Stimulated activated CD4-positive, alpha-beta T cell treated with anti-CD3 and anti-CD28 coated beads, Interleukin-4, amount 100 ng/mL, for 4 hours (primary cell): ENCODE results near the gene CUEDC2.

Source experiments
- DNase-seq, 2 experiments: peaks; one replicate each; pipeline ENCODE4 v3.0.0-alpha.2; 2020

Gene CUEDC2

GRCh38 chr10:102408728-102409603 lies 23.4 kb downstream of the CUEDC2 start:
- DNase-seq, result peak; percentile 83 to 86

DNA sequence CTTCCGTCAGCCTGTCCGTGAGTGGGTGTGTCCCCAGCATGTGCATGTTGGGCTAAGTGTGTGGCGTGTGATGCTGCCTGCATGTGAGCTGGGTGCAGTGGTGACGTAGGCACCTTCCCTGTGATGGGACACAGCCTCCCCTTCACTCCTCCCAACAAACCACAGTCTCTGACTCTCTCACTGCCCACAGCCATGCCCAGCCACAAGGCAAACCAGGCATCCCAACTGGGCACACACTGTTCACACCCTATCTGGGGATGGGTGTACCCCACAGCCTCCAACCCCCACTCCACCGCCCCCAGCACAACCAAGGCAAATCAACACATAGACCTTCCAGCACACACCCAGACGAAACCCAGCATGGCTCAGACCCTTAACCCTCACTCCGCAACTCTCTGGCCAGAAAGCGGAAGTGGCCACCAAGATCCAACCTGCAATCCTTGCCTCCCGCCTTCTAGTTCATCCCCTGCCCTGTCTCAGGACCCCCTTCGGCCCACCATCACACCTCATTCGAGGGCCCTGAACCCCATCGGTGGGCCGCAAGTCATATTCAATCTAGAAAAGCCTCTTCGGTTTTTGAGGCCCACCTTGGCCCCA lies 24.1 kb downstream of the CUEDC2 start:
- no peak for DNase-seq

DNA sequence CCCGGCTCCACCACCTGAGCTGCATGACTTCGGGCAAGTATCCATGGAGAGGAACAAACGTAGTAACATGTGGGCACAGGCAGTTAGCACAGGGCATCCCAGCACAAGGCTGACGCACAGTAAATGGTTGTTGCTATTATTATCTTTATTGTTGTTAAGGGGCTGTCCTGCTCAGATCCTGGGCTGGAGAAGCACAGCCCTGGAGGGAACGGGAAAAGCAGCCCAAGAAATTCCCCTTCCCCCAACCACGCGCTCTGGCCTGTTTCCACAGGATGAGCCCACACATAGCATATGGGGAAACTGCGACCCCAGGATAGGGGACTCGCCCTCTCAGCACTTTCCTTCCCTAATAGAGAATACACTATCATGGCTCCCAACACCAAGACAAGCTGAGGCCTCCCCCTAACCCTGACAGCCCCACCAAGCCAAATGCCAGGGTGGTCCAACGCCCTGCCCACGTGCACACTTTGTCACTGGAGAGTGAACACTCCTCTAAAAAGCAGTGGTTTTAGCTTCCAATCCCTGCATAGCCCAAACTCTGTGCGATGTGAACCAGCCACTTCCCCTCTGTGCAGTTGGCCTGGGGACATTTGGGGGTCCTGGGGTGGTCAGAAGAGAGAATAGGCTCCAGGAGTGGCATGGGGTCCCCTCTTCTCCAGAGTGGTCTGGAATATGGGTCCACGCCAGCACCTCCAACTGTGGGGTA lies 24.8 kb downstream of the CUEDC2 start:
- no peak for DNase-seq

GRCh38 chr10:102406815-102407214 lies 25.6 kb downstream of the CUEDC2 start:
- no peak for DNase-seq

DNA sequence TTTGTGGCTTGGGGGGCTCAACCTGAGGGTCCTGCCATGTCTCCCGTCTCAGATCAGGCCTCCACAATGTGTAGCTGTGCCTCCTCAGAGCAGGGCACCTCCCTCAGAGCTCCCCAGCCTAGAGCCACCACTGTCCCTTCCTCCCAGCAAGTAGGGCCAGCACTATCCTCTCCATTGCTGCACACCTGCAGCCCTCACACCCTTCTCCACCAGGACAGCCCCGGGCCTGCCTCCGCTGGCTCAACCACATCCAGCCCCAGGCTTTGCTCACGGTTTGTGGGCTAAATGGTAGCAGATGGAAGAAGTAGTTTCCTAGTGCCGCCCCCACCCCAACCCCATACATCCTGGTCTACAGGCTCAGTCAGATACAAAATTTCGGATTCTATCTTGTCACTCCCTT lies 26.7 kb downstream of the CUEDC2 start:
- no peak for DNase-seq

- DNase-seq, result no peak
These were observed 27.2 kb downstream of the CUEDC2 start for GRCh38 chr10:102405108-102405571.

DNA sequence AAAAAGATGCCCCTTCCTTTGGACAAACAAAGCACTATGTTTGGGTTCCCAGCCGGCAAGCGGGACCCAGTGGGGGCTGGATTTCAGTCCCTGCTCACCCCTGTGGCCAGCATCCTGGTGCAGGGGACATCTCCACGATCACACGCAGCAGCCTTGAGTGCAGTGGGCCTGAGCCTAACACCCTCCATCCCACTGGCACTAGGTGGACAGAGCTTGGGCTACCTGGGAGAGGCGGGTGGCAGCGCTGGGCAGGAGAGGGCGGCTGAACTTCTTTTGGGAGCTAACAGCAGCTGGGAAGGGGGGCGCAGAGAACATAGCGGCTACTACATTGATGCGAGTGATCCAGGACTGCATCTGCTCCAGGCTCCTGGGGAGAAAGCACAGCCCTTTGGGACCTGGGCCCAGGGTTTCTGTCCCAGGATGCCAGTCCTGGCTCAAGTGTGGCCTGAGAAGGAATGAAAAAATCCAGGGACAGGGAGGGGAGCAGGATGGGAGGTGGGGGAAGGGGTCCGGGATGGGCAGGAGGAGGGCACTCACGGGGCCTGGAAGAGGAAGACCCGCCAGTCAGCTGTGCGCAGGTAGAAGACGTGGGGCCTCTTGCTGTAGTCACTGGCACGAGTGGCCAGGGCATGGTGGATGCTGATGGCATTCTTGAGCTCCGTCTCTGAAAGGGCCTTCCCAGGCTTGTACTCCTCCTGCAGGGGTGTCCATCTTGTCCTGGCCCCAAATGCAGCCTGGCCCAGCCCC lies 27.8 kb downstream of the CUEDC2 start:
- DNase-seq, result no peak

- DNase-seq, result no peak
These were observed 29.3 kb downstream of the CUEDC2 start for GRCh38 chr10:102403115-102403514.

DNA sequence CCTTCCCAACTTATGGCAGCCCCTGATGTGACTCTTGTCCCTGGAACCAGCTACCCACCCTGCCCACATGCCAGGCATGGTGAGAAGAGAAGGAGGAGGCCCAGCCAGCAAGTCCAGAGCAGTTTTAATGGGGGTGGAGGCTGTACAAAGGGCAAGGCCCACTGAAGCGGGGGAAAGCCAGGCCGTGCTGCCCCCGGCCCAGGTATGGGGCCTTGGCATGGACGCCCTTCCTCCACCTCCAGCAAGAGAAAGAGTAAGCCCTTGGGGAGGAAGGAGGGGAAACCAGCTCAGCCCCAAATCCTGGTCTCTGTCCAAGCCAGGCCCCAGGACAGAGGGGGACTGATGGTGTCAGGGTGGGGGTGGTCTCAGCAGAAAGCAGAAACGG lies 29.9 kb downstream of the CUEDC2 start:
- no peak for DNase-seq

- no peak for DNase-seq
These were observed 30.5 kb downstream of the CUEDC2 start for GRCh38 chr10:102401735-102402511.

DNA sequence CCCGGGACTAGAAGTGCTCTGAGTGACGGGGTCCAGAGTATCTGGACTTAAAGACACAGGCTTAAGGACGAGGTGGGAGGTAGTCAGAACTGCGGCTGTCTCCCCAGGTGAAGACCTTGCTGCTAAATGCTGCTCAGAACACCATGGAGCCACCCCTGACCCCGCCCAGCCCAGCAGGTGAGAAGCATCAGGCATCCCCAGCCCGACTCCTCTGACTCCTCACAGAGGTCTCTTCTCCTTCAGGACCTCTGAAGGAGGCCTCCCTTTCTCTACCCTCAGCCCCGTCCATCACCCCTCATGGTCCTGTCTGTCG lies 31.1 kb downstream of the CUEDC2 start:
- DNase-seq, result no peak

GRCh38 chr10:102400598-102401341 lies 31.6 kb downstream of the CUEDC2 start:
- DNase-seq, result no peak

DNA sequence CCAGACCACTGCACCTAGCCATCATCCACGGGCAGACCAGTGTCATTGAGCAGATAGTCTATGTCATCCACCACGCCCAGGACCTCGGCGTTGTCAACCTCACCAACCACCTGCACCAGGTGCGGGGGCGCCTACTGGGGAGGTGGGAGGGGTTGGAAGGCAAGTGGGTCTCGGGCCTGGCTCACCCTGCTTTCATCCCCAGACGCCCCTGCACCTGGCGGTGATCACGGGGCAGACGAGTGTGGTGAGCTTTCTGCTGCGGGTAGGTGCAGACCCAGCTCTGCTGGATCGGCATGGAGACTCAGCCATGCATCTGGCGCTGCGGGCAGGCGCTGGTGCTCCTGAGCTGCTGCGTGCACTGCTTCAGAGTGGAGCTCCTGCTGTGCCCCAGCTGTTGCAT lies 32.3 kb downstream of the CUEDC2 start:
- DNase-seq, result no peak

- DNase-seq, result peak; percentile 80 to 85
These were observed 33.0 kb downstream of the CUEDC2 start for GRCh38 chr10:102399217-102400021.

DNA sequence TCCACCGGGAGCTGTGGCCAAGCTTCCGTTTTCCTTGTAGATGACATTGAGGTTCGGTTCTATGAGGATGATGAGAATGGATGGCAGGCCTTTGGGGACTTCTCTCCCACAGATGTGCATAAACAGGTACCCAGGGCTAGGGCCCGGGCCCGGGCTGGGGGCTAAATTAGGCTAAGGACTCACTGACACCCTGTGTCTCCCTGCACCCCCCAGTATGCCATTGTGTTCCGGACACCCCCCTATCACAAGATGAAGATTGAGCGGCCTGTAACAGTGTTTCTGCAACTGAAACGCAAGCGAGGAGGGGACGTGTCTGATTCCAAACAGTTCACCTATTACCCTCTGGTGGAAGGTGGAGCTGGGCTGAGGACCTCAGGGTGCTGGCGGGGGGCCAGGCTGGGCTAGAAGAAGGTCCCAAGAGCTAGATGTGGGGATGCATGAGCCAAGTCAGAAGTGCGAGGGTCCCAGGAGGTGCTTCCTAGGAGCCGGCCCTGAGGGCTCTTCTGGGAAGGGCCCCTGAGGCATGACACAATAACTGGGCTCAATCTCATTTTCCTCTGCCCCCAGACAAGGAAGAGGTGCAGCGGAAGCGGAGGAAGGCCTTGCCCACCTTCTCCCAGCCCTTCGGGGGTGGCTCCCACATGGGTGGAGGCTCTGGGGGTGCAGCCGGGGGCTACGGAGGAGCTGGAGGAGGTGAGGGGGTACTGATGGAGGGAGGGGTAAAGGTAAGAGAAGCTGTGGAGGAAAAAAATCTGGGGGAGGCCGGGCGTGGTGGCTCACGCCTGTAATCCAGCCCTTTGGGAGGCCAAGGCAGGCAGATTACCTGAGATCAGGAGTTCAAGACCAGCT lies 34.0 kb downstream of the CUEDC2 start:
- no peak for DNase-seq

DNA sequence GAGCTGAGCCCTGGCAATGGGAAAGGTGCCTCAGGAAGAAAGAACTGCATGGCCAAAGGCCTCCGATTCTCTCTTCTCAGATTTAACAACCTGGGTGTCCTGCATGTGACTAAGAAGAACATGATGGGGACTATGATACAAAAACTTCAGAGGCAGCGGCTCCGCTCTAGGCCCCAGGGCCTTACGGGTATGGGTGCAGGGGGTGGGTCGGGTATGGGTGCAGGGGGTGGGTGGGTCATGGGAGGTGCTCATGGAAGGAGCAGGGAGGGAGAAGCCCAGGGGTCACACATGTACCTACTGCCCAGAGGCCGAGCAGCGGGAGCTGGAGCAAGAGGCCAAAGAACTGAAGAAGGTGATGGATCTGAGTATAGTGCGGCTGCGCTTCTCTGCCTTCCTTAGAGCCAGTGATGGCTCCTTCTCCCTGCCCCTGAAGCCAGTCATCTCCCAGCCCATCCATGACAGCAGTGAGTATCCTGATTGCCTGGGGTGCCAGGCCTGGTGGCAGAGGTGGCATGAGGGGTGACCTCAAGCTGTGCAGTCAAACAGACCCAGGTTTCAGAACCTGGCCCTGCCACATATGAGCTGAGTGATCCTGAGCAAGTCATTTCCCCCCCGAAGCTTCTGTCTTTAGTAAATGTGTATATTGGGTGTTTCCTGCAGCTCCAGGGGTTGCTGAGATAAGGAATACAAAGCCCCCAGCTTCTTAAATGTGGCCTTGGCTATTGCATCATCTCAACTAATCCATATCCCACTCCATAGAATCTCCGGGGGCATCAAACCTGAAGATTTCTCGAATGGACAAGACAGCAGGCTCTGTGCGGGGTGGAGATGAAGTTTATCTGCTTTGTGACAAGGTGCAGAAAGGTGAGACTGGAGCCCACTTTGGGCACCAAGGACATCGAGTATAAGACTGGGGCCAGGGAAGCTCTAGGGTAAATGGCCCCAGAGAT lies 34.9 kb downstream of the CUEDC2 start:
- DNase-seq, result no peak

- no peak for DNase-seq
These were observed 35.6 kb downstream of the CUEDC2 start for GRCh38 chr10:102396730-102397151.

- no peak for DNase-seq
These were observed 36.1 kb downstream of the CUEDC2 start for GRCh38 chr10:102396317-102396650.
